GM18499 (cell line): ENCODE measurements around the gene CBARP.

Source experiments
- ATAC-seq: cut with Tn5 transposase; IDR thresholded peaks from one replicate; pipeline ENCODE4 v1.9.1; 2021; ENCODE audit warnings: moderate number of reproducible peaks; ENCODE audit not compliant: insufficient read depth, unreplicated experiment

Gene CBARP

DNA sequence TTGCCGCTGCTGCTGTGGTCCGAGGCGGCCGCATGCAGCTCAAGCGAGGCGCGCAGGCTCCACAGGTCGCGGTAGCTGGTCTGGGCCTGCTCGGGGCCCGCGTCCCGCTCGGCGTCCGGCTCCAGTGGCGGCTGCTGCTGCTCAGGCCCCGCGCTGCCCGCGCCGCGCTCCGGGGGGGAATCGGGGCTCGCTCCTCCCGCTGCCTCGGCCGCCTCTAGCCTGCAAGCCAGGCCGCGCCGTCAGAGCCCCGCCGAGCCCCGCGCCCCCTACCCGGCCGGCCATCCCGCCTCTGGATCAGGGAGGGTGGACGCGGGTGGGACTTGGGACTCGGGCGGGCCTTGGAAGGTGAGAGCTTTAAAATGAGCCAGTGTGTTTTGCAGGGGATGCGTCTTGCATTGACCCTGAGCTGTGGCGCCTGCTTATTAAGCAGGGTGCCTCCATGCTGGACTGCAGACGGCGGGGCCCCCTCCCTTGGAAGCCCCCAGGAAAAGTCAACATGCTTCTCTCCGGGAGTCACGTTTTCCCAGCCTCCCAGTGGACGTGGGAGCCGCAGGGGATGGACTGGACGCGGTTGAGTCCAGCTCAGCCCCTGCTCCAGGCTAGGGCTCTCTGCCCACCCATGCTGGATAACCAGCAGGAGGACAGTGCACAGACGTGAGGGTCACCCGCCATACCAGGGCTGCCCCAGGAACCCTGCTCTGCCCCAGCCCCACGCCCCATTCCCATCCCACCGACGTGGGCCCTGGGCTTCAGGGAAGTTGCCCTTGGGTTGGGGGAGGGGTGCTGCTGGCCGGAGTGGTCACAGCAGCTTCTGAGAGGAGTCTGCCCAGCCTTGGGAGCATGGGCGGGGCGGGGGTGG lies 7.7 kb downstream of the CBARP start:
- no peak for ATAC-seq

DNA sequence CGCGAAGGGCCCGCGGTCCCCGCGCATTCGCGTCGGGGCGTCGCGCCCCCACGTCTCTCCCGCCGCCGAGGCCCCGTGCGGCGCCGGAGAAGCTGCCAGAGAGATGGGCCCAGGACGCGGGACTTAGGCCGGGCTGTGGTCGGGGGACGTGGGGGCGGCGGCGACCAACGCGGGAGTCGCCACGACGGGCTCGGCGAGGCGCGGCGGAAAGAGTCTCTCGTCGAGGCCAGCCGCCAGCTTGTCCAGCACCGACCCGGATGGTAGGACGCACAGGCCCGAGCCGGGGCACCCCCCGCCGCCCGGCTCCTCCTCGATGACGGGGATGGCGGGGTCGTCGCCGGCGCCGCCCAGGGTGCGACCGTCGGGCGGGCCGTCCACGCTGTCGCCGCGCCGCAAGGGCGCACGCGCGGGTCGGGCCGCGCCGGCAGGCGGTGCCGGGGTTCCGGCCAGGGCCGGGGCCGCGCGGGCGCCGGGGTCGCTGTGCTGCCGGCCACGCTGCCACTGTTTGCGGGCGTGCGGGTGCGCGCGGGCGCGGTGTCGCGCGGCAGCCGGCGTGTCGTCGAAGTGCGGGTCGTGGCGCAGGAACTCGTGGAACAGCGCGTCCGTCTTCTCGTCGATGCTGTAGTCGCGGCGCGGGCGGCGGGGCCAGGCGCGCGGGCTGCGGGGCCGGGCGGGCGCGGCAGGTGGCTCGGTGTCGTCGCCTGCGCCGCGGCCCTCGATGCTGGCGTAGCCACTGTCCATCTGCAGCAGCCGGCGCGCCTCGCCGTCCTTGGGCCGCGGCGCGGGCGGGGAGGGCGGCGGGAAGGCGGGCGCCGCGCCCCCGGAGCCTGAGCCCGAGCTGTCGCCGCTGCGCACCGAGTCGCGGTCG lies 8.5 kb downstream of the CBARP start:
- no peak for ATAC-seq

GRCh38 chr19:1228161-1228957 lies 9.4 kb downstream of the CBARP start:
- no peak for ATAC-seq

DNA sequence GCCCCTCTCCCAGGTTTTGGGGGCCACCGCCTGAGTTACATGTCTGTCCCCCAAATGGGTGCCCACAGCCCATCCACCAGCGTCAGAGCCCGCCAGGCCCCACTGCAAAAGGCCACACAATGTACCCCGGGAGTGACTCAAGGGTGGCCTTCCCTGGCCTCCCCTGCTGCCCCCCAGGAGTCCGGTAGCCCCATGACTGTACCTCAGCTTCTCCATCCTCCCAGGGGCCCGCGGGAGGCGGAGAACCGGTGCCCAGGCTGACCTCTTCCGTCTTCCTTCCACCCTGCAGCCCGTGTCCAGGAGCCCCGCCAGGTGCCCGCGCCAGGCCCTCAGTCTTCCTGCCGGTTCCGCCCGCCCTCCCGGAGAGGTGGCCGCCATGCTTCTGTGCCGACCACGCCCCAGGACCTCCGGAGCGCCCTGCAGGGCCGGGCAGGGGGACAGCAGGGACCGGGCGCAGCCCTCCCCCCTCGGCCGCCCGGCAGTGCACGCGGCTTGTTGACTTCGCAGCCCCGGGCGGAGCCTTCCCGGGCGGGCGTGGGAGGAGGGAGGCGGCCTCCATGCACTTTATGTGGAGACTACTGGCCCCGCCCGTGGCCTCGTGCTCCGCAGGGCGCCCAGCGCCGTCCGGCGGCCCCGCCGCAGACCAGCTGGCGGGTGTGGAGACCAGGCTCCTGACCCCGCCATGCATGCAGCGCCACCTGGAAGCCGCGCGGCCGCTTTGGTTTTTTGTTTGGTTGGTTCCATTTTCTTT lies 10.3 kb downstream of the CBARP start:
- ATAC-seq: no peak

DNA sequence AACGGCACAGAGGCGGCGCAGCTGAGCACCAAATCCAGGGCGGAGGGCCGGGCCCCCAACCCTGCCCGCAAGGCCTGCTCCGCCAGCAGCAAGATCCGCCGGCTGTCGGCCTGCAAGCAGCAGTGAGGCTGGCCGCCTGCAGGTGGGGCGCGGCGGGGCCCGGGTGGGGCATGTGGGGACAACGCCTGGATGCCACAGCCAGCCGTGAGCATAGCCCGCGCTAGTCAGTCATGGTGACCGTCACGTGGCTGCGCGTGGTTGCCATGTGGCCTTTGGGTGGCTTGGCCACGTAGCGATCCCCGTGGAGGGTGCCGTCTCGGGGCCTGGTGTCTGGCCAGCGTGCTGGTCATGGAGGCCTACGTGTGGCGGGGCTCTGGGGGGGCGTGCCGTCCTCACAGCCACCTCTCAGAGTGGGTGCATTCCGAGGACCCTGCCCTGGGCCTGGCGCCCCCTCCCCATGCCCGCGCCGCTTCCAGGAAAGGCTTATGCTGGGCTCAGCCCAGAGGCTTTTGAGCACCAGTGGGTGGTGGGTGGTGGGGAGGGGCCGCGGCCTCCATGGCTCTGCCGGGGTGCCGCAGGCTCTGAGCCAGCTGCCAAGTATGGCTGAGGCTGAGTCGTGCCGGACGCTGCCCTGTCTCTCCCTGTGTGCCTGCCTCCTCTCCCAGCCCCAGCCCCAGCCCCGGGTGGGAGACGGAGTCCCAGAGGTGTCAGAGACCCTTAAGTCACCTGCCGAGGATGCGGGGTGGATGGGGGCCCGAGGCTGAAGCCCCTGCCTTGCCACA lies 11.1 kb downstream of the CBARP start:
- ATAC-seq: no peak

DNA sequence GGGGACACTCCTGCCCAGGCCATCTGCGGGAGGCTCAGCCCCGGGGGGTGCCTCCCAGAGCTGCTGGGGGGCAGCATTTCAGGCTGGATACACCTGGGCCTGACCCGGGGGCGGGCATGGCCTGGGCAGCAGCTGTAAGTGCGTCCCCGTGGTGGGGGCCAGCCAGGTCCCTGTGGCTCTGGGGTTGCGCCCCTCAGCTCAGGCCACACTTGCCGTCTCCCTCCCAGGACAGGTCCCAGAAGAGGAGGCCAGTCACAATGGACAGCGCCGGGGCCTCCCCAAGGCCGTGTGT lies 11.6 kb downstream of the CBARP start:
- no peak for ATAC-seq

DNA sequence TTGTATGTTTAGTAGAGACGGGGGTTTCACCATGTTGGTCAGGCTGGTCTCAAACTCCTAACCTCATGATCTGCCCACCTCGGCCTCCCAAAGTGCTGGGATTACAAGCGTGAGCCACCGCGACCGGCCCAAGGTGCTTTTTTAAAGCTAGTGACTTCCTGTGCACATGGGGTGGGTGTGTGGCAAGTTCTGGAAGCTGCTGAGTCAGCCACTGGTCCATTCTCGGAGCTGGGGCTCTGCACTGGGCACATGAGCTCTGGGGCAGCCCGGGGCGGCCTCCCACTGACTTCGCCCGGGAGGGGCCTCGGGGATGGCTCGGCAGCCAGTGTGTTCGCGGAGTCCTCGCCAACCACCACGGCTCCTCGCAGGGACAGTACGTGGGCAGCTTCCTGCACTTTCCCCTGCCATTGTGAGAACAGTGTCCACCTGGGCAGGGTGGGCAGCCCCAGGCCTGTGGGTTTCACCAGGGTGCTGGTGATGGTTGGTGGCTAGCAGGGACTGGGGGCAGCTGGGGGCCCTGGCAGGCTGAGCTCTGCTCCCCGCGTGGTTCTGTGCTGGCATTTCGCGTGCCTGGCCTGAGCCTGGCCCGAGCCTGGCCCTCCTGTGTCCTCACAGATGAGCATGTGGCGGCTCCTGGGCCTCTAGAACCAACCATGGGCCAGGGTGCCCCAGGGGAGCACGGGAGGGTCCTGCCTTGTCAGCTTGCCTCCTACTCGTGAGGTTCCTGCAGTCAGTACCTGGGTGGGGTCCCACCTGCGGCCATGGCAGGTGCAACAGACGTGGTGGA lies 12.2 kb downstream of the CBARP start:
- ATAC-seq: no peak

DNA sequence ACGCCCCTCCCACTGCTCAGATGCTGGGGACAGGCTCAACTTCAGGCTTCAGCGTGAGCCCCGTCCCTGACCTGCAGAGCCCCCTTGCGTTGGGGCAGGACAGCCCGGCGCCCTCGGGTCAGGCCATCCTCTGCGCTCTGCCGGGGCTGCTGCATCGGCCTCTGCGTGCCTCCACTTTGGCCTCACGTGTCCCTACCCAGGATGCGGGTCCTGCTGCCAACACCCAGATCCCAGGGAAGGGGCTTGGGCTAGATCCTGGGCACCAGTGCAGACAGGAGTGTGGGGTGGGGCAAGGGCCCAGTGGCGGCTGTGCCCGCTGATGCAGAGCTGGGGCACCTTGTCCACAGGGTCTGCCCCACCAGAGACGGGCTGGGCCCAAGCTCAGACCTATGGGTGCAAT lies 13.0 kb downstream of the CBARP start:
- ATAC-seq: no peak

GRCh38 chr19:1224047-1224825 lies 13.6 kb downstream of the CBARP start:
- ATAC-seq: no peak

- no peak for ATAC-seq
These were observed 14.6 kb downstream of the CBARP start for GRCh38 chr19:1223018-1223855.

- no peak for ATAC-seq
These were observed 15.4 kb downstream of the CBARP start for GRCh38 chr19:1222394-1222793.

DNA sequence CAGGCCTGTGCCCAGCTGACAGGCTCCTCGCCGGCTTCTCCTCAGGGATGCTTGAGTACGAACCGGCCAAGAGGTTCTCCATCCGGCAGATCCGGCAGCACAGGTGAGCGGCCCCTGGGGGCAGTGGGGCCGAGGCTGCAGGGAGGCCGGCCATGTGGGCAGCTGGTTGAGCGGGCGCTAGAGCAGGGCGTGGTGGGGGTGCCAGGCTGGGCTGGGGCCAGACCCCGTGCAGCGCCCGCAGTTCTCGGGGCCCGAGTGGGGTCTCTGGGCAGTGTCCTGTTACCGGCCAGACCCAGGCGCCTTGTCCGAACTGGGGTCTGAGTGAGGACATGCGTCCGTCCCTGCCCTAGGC lies 15.9 kb downstream of the CBARP start:
- ATAC-seq: no peak

DNA sequence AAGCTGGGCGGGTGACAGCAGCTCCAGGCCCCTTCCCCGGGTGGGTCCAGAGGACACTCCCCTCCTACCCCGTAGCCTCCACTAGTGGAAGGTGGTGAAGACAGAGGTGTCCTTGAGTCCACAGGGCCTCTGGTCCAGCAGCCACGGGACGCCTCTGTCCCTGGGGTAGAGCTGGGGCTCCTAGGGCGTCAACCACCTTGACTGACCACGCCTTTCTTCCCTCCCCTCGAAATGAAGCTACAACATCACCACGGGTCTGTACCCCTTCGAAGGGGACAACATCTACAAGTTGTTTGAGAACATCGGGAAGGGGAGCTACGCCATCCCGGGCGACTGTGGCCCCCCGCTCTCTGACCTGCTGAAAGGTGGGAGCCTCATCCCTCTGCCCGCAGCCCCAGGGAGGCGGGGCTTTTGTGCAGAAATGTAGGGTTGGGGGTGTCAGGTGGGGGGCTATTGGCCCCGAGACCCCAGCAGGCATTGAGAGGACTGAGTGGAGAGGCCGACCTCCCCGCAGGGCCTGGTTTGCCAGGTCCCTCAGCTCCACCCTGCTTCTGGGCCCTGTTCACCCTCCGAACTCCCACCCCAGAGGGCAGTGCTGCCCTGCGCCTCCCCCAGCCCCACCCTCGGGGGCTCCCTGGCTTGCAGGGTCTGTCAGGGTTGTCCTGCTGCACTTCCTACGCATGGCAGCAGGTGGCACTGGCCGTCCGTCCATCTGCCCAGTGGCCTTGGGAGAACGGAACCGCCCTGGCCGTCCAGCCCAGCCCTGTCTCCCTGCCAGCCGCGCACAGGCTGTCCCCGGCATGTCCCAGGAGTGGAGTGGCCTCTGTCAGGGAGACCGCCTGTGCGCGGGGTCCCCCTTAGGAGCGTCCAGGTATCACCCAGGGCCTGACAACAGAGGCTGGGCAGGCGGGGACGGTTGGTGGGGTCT lies 16.6 kb downstream of the CBARP start:
- no peak for ATAC-seq

DNA sequence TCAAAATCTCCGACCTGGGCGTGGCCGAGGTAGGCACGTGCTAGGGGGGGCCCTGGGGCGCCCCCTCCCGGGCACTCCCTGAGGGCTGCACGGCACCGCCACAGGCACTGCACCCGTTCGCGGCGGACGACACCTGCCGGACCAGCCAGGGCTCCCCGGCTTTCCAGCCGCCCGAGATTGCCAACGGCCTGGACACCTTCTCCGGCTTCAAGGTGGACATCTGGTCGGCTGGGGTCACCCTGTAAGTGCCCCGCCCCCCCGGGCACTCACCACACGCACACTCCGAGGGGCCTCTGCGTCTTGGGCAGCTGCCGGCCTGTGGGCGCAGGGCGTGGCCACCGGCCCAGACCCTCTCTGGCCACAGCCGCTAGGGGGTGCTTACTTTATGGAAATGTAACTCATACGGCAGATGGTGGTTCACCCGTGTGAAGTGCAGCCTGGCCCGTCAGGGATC lies 17.3 kb downstream of the CBARP start:
- no peak for ATAC-seq

DNA sequence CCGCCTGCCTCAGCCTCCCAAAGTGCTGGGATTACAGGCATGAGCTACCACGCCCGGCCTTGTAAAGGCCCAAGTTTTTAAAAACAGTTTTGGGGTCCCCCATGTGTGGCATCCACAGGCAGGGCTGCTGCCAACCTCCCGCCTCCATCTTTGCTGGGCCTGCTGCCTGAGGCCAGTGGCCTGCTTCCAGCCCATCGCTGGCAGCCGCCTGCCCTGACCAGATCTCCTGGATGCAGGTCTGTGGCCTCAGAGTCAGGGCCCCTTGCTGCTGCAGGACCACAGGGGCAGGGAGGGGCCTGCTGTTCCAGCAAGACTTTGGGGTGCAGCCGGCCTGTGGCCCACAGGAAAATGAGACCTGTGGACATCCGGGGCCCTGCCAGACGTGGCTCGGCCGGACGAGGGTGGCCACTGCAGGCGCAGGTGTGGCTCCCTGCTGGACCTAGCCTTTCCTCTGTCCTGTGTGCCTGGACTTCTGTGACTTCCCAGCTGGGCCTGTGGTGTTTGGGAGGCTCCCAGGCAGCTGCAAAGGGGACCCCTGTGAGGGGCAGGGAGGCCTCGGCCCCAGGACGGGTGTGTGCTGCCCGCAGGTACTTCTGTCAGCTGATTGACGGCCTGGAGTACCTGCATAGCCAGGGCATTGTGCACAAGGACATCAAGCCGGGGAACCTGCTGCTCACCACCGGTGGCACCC lies 17.9 kb downstream of the CBARP start:
- ATAC-seq: no peak
